22Rv1 (cell line): ENCODE results near the gene COPS6.

Experiments
- CTCF ChIP-seq: fragments of 450-650 bp; IDR thresholded peaks from 2 replicates; pipeline ENCODE4 v1.5.1; 2017; ENCODE audit warnings: mild to moderate bottlenecking
- ZFX ChIP-seq: fragments of 450-650 bp; IDR thresholded peaks from 2 replicates; pipeline ENCODE4 v1.6.1; 2017; ENCODE audit warnings: antibody characterized with exemption, borderline replicate concordance

- TF ChIP-seq CTCF (no peak), ZFX (no peak)
Observed at GRCh38 chr7:100065452-100066186, 23.1 kb upstream of the COPS6 start.
